Measurements from ENCODE around the gene MID1. TPM values are rescaled to one million over a fixed set of nuclear protein-coding genes. Genes with fewer than 3 reads are reported as not detected.

The MID1 gene
- total RNA-seq, 1 experiment from 2014 or later = 79.5 TPM

- Histone ChIP-seq H3K4me3 (no peak overlapping the region), H3K27ac (no peak overlapping the region), H3K9me3 (ENCODE audit: insufficient read depth, low read depth) (no peaks in the 10 kb centered on the region; the same call in 1 of the 2 replicates), H4K20me1 (ENCODE audit: insufficient read depth) (no peaks in the 10 kb centered on the region), H3K4me1 (replicated peaks; ENCODE audit: insufficient read depth) (no peaks in the 10 kb centered on the region), H3K36me3 (ENCODE audit: low read depth) (no peaks in the 10 kb centered on the region), H3K9me2 (ENCODE audit: insufficient read depth) (no peaks in the 10 kb centered on the region), H3K27me3 (ENCODE audit: insufficient read depth, low read depth) (no peaks in the 10 kb centered on the region), H3K79me2 (ENCODE audit: low read depth) (no peaks in the 10 kb centered on the region), H3F3A (ENCODE audit: insufficient read depth, low read depth) (no peaks in the 10 kb centered on the region), H2AFZ (no peak overlapping the region), H3K4me2 (no peak overlapping the region)
- CTCF ChIA-PET = no interaction called here
- POLR2A ChIA-PET (ENCODE audit: unreplicated experiment) = no interaction called here
- DNase-seq = no peak
- no peak for TF ChIP-seq EZH2 (IDR thresholded peaks at IDR 0.05; ENCODE audit: low read depth)
- no peak for TF ChIP-seq CTCF (conservative IDR thresholded peaks at IDR 0.05)
- no TSS peak for BruUV-seq (replicated peaks)
- intact Hi-C loops (cut with micrococcal nuclease; ENCODE audit: unreplicated experiment) = no loop called here
Observed at GRCh38 chrX:10457092-10457491, 163.3 kb downstream of the MID1 start.

- POLR2A ChIA-PET (ENCODE audit: unreplicated experiment) = no interaction called here
- intact Hi-C loops (cut with micrococcal nuclease; ENCODE audit: unreplicated experiment) = no loop called here
- H3K27ac ChIP-seq = no peak overlapping the region
- no peaks in the 10 kb centered on the region for H3K27me3 ChIP-seq (ENCODE audit: insufficient read depth, low read depth)
- no peaks in the 10 kb centered on the region for H3K79me2 ChIP-seq (ENCODE audit: low read depth)
- no TSS peak for BruUV-seq (replicated peaks)
- H3F3A ChIP-seq (ENCODE audit: insufficient read depth, low read depth) = peaks cover 3% of the 10 kb centered on the region; the same call in 1 of the 2 replicates
- H2AFZ ChIP-seq = no peak overlapping the region
- H3K36me3 ChIP-seq (ENCODE audit: low read depth) = no peaks in the 10 kb centered on the region
- CTCF ChIA-PET = no interaction called here
- no peaks in the 10 kb centered on the region for H3K4me1 ChIP-seq (replicated peaks; ENCODE audit: insufficient read depth)
- no peak for DNase-seq
- H3K4me2 ChIP-seq = no peak overlapping the region
- no peaks in the 10 kb centered on the region for H4K20me1 ChIP-seq (ENCODE audit: insufficient read depth)
- TF ChIP-seq EZH2 (IDR thresholded peaks at IDR 0.05; ENCODE audit: low read depth) (no peak), CTCF (conservative IDR thresholded peaks at IDR 0.05) (no peak)
- H3K9me3 ChIP-seq (ENCODE audit: insufficient read depth, low read depth) = no peaks in the 10 kb centered on the region; the same call in 1 of the 2 replicates
- H3K4me3 ChIP-seq = no peak overlapping the region
- H3K9me2 ChIP-seq (ENCODE audit: insufficient read depth) = no peaks in the 10 kb centered on the region
Observed at GRCh38 chrX:10453945-10454344, 166.4 kb downstream of the MID1 start.

DNA sequence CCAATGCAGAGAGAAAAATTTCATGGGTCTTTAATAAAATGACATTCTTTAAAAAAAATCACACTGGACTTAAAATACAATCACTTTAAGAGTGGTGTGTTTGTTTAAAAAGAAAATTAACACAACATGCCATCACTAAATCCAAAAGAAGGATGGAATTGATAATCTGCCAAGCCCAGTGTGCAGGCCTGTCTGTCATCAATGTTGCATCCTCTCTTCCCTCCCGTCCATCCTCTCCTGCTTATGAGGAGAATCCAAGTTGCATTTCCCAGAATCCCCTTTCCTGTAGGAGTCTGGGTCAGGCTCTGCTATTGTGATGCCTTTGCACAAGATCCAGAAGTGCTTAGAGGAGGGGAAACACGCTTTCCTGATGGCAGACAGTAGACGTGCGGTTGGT lies 169.4 kb downstream of the MID1 start:
- H3K36me3 ChIP-seq (ENCODE audit: low read depth) = no peaks in the 10 kb centered on the region
- no peaks in the 10 kb centered on the region for H3K27me3 ChIP-seq (ENCODE audit: insufficient read depth, low read depth)
- POLR2A ChIA-PET (ENCODE audit: unreplicated experiment) = no interaction called here
- H3K9me2 ChIP-seq (ENCODE audit: insufficient read depth) = no peaks in the 10 kb centered on the region
- no peak overlapping the region for H3K4me3 ChIP-seq
- CTCF ChIA-PET = no interaction called here
- intact Hi-C loops (cut with micrococcal nuclease; ENCODE audit: unreplicated experiment) = no loop called here
- no peak for TF ChIP-seq CTCF (conservative IDR thresholded peaks at IDR 0.05)
- no peak for TF ChIP-seq EZH2 (IDR thresholded peaks at IDR 0.05; ENCODE audit: low read depth)
- H3K4me2 ChIP-seq = no peak overlapping the region
- no peak overlapping the region for H3K27ac ChIP-seq
- no peak overlapping the region for H2AFZ ChIP-seq
- peaks cover 3% of the 10 kb centered on the region; the same call in 1 of the 2 replicates for H3F3A ChIP-seq (ENCODE audit: insufficient read depth, low read depth)
- H3K4me1 ChIP-seq (replicated peaks; ENCODE audit: insufficient read depth) = peaks cover 9% of the 10 kb centered on the region; the same call in 1 of the 2 replicates
- no peak for DNase-seq
- no peaks in the 10 kb centered on the region; the same call in 1 of the 2 replicates for H3K9me3 ChIP-seq (ENCODE audit: insufficient read depth, low read depth)
- no TSS peak for BruUV-seq (replicated peaks)
- H3K79me2 ChIP-seq (ENCODE audit: low read depth) = no peaks in the 10 kb centered on the region
- H4K20me1 ChIP-seq (ENCODE audit: insufficient read depth) = no peaks in the 10 kb centered on the region

All from PC-9 (cell line).